Small intestine (tissue), 7 donors: ENCODE data around the gene SUPT4H1. TPM values are rescaled to one million over a fixed set of nuclear protein-coding genes. Genes with fewer than 3 reads are reported as not detected.
A peak's percentile ranks its signal among the peaks of the same experiment; 100 is the strongest.

ENCODE experiments used
- DNase-seq, 2 donors: peaks; one replicate each; pipeline versions ENCODE4 v3.0.0 to v3.0.0-alpha.2; 2013
- FAIRE-seq: peaks from 2 replicates; lab custom pipeline; 2012; peaks lifted over from hg19 to GRCh38; lab: Jason Lieb, UNC
- H3K27ac ChIP-seq, 3 donors: one replicate each; pipeline ENCODE4 v1.5.1; 2013; ENCODE audit warnings: low read length in 2 of 3, mild to moderate bottlenecking in 2 of 3, control low read depth in 1 of 3, inconsistent platforms in 1 of 3, low read depth in 1 of 3, moderate library complexity in 1 of 3
- H3K27me3 ChIP-seq, 3 donors: one replicate each; pipeline ENCODE4 v1.6.1; 2013; ENCODE audit warnings: low read length in 3 of 3, inconsistent platforms in 1 of 3; ENCODE audit not compliant: control insufficient read depth in 3 of 3, insufficient read depth in 3 of 3
- H3K36me3 ChIP-seq, 3 donors: one replicate each; pipeline ENCODE4 v1.6.1; 2013; ENCODE audit warnings: low read length in 3 of 3, inconsistent platforms in 1 of 3, low read depth in 1 of 3, mild to moderate bottlenecking in 1 of 3, moderate library complexity in 1 of 3; ENCODE audit not compliant: control insufficient read depth in 3 of 3, insufficient read depth in 2 of 3
- H3K4me1 ChIP-seq, 3 donors: one replicate each; pipeline ENCODE4 v1.6.1; 2013; ENCODE audit warnings: low read length in 2 of 3, inconsistent platforms in 1 of 3, low read depth in 1 of 3, mild to moderate bottlenecking in 1 of 3, moderate library complexity in 1 of 3; ENCODE audit not compliant: control insufficient read depth in 3 of 3, insufficient read depth in 2 of 3
- H3K4me3 ChIP-seq, 3 donors: one replicate each; pipeline ENCODE4 v1.5.1; 2013; ENCODE audit warnings: low read length in 3 of 3, control low read depth in 1 of 3, inconsistent platforms in 1 of 3, low read depth in 1 of 3, mild to moderate bottlenecking in 1 of 3, moderate library complexity in 1 of 3
- H3K9me3 ChIP-seq, 2 donors: one replicate each; pipeline ENCODE4 v1.6.1; 2013; ENCODE audit warnings: low read depth in 1 of 2, low read length in 1 of 2; ENCODE audit not compliant: control insufficient read depth in 2 of 2, insufficient read depth in 1 of 2
- WGBS, 3 donors: extraction: QIAGEN DNeasy Blood & Tissue Kit; methylation state at CpG; one replicate each; pipeline ENCODE4 v1.1.7; 2013; 5-methylcytosine and 5-hydroxymethylcytosine counted together
- polyA plus RNA-seq, 4 donors: library from polyadenylated mRNA; stranded (reverse) in 3 of 4; unstranded in 1 of 4; fragments of 200-250 nt in 3 of 4; fragments of 120-200 nt in 1 of 4; gene quantifications; one replicate each; pipeline versions ENCODE4 v1.2.1 to v1.2.3, GENCODE V29; 2013
- donor health status: healthy with polysubstance abuse.
- donor health status: control.
- donor health status: control.
- donor health status: Bipolar disorder and iron deficiency.
- donor health status: healthy.

The SUPT4H1 gene
- polyA plus RNA-seq, 4 donors = 70.3 to 102 (median 79.7) TPM

DNA sequence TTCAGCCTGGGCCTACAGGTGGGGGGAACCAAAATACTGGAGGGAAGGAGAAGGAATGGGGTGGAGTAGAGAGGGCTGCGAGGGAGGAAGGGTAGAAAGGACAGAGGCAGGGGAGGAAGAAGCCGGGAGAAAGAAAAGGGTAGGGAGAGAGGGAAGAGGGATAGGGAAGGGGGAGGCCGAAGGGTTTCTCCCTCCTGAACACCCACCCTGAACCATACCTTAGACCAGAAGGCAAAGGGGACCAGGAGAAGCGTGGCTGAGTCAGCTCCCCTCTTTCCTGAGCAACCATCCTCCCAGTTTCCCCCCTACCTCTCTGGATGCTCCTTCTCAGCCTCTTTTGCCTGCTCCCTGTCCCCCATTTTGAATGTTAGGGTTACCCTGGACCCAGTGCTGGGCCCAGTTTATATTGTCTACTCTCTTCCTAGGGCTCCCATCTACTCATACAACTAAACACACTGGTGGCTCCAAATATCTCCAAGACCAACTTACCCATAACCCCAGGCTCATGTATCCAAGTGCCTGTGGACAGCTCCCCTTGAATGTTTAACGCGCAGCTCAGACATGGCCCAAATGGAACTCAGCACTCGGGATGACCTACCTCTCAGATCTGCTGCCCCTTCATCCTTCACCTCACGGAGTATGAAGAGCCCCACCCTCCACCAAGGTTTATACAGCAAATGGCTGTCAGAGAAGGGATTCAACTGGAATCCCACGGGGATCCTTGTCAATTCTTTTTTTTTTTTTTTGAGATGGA is 31.3 kb downstream of the SUPT4H1 start:
- 90 to 97% (median 92%) methylated on average over 9 of the region's 9 CpGs for WGBS, 3 donors
- FAIRE-seq (no peak), DNase-seq (no peak)
- Histone ChIP-seq H3K4me3 (no peak overlapping the region), H3K4me1 (peaks cover 0 to 21% (median 3%) of the 10 kb centered on the region in 3 donors), H3K36me3 (peaks cover 0 to 11% (median 0%) of the 10 kb centered on the region in 3 donors), H3K9me3 (no peaks in the 10 kb centered on the region), H3K27me3 (peaks cover 0 to 3% (median 2%) of the 10 kb centered on the region in 3 donors), H3K27ac (no peak overlapping the region)

DNA sequence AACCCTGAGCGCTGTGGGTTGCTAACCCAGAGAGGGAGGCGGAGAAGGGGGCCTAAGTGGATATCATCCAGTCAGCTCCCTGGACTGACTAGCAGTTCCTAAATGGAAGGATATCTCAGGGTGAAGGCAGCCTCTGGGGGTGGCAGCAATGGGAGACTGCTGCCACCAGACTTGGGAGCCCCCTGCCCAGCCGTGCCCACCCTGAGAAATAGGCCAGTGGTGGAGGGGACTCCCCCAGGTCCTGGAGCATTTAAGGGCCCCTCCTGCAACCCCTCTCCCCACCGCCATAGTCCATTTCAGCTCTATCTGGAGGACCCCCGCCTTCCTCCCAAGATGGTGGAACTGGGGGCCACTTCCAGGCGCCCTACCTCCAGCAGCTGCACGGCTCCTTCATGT is 31.8 kb downstream of the SUPT4H1 start:
- Histone ChIP-seq H3K4me3 (no peak overlapping the region), H3K9me3 (no peaks in the 10 kb centered on the region), H3K4me1 (peaks cover 0 to 17% (median 1%) of the 10 kb centered on the region in 3 donors), H3K27ac (no peak overlapping the region), H3K27me3 (peaks cover 0 to 3% (median 2%) of the 10 kb centered on the region in 3 donors), H3K36me3 (peaks cover 0 to 11% (median 0%) of the 10 kb centered on the region in 3 donors)
- FAIRE-seq = no peak
- 95 to 96% (median 96%) methylated on average over 6 to 7 of the region's 7 CpGs for WGBS, 3 donors
- no peak for DNase-seq

DNA sequence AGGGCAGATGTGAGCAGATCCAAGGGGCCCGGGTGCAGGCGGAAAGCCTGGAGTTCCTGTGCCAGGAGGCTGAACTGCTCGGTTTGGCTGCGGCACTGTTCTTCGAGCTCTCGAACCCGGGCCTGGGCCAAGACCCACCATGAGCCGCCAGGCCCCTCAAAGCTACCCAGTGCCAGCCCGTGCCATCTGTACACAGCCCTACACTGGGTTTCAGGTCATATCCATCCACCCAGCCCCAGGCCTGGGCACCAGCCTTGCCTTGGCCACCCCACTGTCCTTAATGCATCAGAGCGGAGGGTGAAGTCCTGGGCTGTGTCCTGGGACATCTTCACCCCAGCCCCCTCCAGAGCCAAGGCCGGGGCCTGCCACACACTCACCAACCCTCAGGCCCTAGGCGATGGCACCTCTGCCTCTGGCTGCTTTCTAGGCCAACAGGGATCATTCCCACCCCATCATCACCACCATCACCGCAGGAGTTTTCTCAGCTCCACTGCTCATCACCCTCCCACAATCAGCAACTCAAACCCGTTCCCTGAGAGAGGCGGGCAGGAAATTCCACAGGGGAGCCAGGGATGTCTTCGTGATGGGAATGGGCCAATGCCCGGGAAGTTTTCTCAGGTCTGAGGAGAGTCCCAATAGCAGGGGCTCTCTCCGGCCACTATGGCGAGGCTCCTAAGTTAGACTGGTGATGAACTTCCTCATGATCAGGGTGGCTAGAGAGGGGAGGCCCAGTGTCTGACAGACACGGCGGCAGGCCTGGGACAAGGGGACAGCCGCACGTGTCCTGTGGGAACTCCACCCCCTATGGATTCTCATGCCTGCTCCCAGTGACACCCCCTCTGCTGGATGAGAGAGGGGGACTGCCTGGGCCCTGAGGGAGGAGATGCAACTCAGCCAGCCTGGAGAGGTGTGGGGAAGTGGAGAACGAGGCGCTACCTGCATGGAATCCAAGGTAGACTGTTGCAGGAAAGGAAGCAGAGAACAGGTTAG is 32.5 kb downstream of the SUPT4H1 start:
- no peak for DNase-seq

DNA sequence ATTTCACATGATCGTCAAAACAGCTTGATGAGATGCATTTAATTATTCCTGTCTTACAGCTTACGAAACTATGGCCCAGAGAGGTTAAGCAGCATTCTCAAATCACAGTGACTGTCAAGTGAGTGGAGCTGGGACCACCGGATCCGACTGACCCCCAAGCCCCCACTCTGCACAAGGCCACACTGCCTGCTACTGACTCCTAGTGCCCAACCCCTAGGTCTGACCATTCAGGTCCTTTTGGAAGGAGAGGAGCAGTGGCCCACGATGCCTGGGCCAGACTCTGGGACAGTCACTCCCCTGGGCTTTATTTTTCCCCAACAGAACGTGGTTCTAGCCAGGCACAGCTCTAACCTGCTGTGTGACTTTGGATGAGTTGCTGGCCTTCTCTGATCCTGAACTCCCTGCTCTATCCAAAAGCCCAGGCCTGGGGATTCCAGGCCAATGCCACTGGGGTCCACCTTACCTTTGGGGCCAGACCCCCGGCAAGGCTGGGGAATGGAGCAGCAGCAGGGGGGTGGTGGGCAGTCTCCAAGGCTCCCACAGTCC is 33.3 kb downstream of the SUPT4H1 start:
- no peak for DNase-seq
- H3K9me3 ChIP-seq = no peaks in the 10 kb centered on the region
- no peak for FAIRE-seq
- H3K36me3 ChIP-seq = peaks cover 0 to 11% (median 0%) of the 10 kb centered on the region in 3 donors
- no peaks in the 10 kb centered on the region for H3K27me3 ChIP-seq
- peaks cover 0 to 9% (median 0%) of the 10 kb centered on the region in 3 donors for H3K4me1 ChIP-seq
- no peak overlapping the region for H3K27ac ChIP-seq
- WGBS, 3 donors = 85 to 87% (median 86%) methylated on average over 7 of the region's 7 CpGs
- H3K4me3 ChIP-seq = no peak overlapping the region

More for the DNA sequence above, 32.5 kb downstream of the SUPT4H1 start:
- 86 to 95% (median 91%) methylated on average over 25 of the region's 25 CpGs for WGBS, 3 donors
- Histone ChIP-seq H3K27me3 (peaks cover 0 to 3% (median 0%) of the 10 kb centered on the region in 3 donors), H3K36me3 (peaks cover 0 to 11% (median 0%) of the 10 kb centered on the region in 3 donors), H3K4me1 (peaks cover 0 to 13% (median 0%) of the 10 kb centered on the region in 3 donors), H3K27ac (no peak overlapping the region), H3K9me3 (no peaks in the 10 kb centered on the region), H3K4me3 (no peak overlapping the region)
- FAIRE-seq = no peak

DNA sequence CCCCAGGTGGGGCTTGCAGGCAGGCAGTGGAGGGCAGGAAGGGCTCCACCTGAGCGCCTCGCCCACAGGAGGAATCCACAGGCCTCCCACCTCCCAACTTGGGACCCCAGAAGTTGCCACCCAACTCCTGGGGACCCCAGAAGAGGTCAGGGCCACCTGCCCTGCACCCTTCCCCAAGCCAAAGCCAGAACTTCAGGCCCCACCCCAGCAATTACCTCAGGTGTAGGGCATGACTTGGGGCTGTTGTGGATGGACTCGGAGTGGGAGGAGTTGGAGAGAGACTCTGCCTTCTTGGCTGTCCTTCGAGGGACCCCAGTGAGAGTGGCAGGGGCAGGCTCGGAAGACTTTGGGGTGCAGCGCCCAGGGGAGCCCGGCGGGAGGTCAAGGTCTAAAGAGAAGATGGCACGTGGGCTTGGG is 33.9 kb downstream of the SUPT4H1 start:
- H3K27ac ChIP-seq = peak overlapping the region in 2 of 3 donors; percentile 33 to 51
- H3K9me3 ChIP-seq = no peaks in the 10 kb centered on the region
- 73 to 89% (median 75%) methylated on average over 9 of the region's 9 CpGs for WGBS, 3 donors
- H3K27me3 ChIP-seq = no peaks in the 10 kb centered on the region
- H3K36me3 ChIP-seq = peaks cover 0 to 11% (median 0%) of the 10 kb centered on the region in 3 donors
- H3K4me1 ChIP-seq = peaks cover 0 to 6% (median 0%) of the 10 kb centered on the region in 3 donors
- H3K4me3 ChIP-seq = no peak overlapping the region
- FAIRE-seq (no peak), DNase-seq (no peak)

DNA sequence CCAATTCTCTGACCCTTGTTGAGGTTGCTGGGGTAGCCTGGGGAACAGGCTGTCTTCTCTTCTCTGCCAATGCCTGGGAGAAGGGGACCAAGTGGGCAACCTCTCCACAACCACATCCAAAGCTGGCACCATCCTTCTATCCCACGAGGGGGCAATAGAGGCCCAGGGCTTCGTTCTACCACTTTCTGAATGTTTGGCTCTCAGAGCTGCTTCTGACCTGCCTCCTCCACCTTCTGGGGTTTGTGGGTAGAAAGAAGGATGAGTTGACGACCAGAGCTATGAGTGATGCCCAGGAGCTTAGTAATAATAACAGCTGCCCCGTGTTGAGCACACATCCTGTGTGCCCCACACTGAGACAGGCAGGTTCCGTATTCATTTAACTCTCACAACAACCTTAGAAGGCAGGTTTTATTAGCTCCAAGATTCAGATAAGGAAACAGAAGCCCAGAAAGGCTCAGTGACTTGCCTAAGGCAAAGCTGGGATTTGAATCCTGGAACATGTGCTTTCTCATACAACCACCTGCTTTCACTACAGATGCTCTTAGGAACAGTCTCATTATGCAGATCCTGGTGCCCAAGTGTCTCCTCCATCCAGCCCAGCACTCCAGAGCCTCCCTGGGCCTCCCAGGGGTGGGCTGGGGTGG is 34.5 kb downstream of the SUPT4H1 start:
- FAIRE-seq (no peak), DNase-seq (peak; percentile 63 to 78)
- Histone ChIP-seq H3K27ac (peak overlapping the region in 2 of 3 donors; percentile 33 to 51), H3K27me3 (no peaks in the 10 kb centered on the region), H3K4me3 (no peak overlapping the region), H3K4me1 (peaks cover 0 to 6% (median 0%) of the 10 kb centered on the region in 3 donors), H3K9me3 (no peaks in the 10 kb centered on the region), H3K36me3 (peaks cover 0 to 10% (median 0%) of the 10 kb centered on the region in 3 donors)
- 3 to 20% (median 11%) methylated on average over 5 of the region's 5 CpGs for WGBS, 3 donors

DNA sequence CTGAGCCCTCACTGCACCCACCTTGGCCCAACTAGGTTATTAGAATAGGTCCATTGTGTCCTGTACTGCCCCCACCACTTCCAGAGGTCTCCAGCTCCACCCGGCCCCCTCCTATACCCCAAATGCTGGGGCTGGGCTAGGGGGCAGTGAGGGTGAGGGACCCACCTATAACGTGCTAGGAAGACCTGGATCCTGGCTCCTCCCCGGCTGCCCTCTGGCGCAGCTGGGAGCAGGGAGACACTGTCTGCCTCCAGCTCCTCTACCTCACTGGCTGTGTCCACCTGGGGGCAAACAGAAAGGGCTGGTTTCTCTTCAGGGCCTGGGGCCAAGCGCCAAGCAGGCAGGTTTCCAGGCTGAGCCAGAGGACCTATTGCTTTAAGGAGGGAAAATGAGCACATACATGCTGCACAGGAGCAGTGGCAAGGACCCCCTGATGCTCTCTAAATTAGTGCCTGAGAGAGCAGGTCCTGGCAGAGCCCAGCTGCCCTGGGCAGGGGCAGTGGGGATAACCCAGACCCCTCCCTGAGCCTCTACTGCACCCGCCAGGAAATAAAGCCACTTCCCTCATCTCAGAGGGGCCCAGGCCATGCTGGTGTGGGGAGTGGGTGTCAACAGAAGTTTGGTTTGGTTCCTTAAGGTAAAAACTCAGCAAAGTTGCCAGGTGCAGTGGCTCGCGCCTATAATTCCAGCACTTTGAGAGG is 35.6 kb downstream of the SUPT4H1 start:
- peaks cover 0 to 3% (median 0%) of the 10 kb centered on the region in 3 donors for H3K36me3 ChIP-seq
- DNase-seq (no peak), FAIRE-seq (no peak)
- WGBS, 3 donors = 92 to 96% (median 94%) methylated on average over 8 of the region's 8 CpGs
- H3K9me3 ChIP-seq = no peaks in the 10 kb centered on the region
- no peak overlapping the region for H3K27ac ChIP-seq
- no peaks in the 10 kb centered on the region for H3K27me3 ChIP-seq
- peaks cover 0 to 6% (median 0%) of the 10 kb centered on the region in 3 donors for H3K4me1 ChIP-seq
- no peak overlapping the region for H3K4me3 ChIP-seq
